IPS DF 6.9 (cell line): ENCODE measurements around the gene SCP2D1.

Source experiments
- DNase-seq: peaks from one replicate; pipeline ENCODE4 v3.0.0-alpha.2; 2013; ENCODE audit warnings: low read depth, low spot score
- H3K27ac ChIP-seq: one replicate; pipeline ENCODE4 v1.5.1; 2013; ENCODE audit warnings: low read length, control low read depth
- H3K27me3 ChIP-seq: 2 replicates; pipeline ENCODE4 v1.6.1; 2013; ENCODE audit warnings: mild to moderate bottlenecking, low read length; ENCODE audit not compliant: control insufficient read depth, insufficient read depth
- H3K36me3 ChIP-seq: 2 replicates; pipeline ENCODE4 v1.6.1; 2013; ENCODE audit warnings: low read length; ENCODE audit not compliant: control insufficient read depth, insufficient read depth
- H3K4me1 ChIP-seq: 2 replicates; pipeline ENCODE4 v1.6.1; 2013; ENCODE audit warnings: low read length; ENCODE audit not compliant: control insufficient read depth, insufficient read depth
- H3K4me3 ChIP-seq: 2 replicates; pipeline ENCODE4 v1.5.1; 2013; ENCODE audit warnings: mild to moderate bottlenecking, low read length
- H3K9me3 ChIP-seq: 2 replicates; pipeline ENCODE4 v1.6.1; 2013; ENCODE audit warnings: low read length, inconsistent platforms; ENCODE audit not compliant: control insufficient read depth, insufficient read depth
- WGBS: extraction: QIAGEN DNeasy Blood & Tissue Kit; methylation state at CpG from one replicate; pipeline ENCODE4 v1.1.7; 2013; ENCODE audit warnings: mixed read lengths, missing lambda C conversion rate; ENCODE audit not compliant: insufficient read length, insufficient coverage; 5-methylcytosine and 5-hydroxymethylcytosine counted together

The SCP2D1 gene

GRCh38 chr20:18858816-18859215 is 45.2 kb downstream of the SCP2D1 start:
- Histone ChIP-seq H3K27me3 (peaks cover 28% of the 10 kb centered on the region), H3K36me3 (no peaks in the 10 kb centered on the region)

More at GRCh38 chr20:18858816-18859215, 45.2 kb downstream of the SCP2D1 start:
- DNase-seq, result no peak
- Histone ChIP-seq H3K27ac (no peak overlapping the region), H3K4me3 (no peak overlapping the region), H3K9me3 (no peaks in the 10 kb centered on the region), H3K4me1 (no peaks in the 10 kb centered on the region)
- WGBS, result no CpG with 5 or more reads among the region's 3 CpGs
